Measurements from ENCODE around the gene NOTCH4.

NOTCH4 gene

GRCh38 chr6:32179766-32180405 lies 44.0 kb downstream of the NOTCH4 start:
- DNase-seq = no peak

GRCh38 chr6:32178547-32179440 lies 45.1 kb downstream of the NOTCH4 start:
- no peak for DNase-seq

GRCh38 chr6:32177788-32178546 lies 45.9 kb downstream of the NOTCH4 start, which contains the start of gene RNF5:
Gene RNF5, plus strand, starts transcription at chr6:32178405. Its CDS starts 107 bp downstream, at chr6:32178512.
- DNase-seq = peak; percentile 100

- DNase-seq = no peak
These were observed 46.6 kb downstream of the NOTCH4 start for GRCh38 chr6:32177183-32177787.

GRCh38 chr6:32176476-32177182 lies 47.2 kb downstream of the NOTCH4 start:
- DNase-seq = no peak

- peak; percentile 98 for DNase-seq
These were observed 48.0 kb downstream of the NOTCH4 start, which contains the start of gene AGPAT1 for GRCh38 chr6:32175711-32176475. Gene AGPAT1, minus strand, starts transcription at chr6:32176084. Its CDS starts 4,588 bp downstream, at chr6:32171496.

- no peak for DNase-seq
These were observed 48.6 kb downstream of the NOTCH4 start for GRCh38 chr6:32175322-32175710.

- DNase-seq = no peak
These were observed 49.5 kb downstream of the NOTCH4 start for GRCh38 chr6:32174416-32174815.

GRCh38 chr6:32173051-32173727 lies 50.7 kb downstream of the NOTCH4 start:
- no peak for DNase-seq

- no peak for DNase-seq
These were observed 52.6 kb downstream of the NOTCH4 start for GRCh38 chr6:32171234-32171633.

- no peak for DNase-seq
These were observed 53.6 kb downstream of the NOTCH4 start for GRCh38 chr6:32170294-32170693.

- DNase-seq = peak; percentile 64
These were observed 54.9 kb downstream of the NOTCH4 start for GRCh38 chr6:32168807-32169591.

- DNase-seq = no peak
These were observed 55.5 kb downstream of the NOTCH4 start for GRCh38 chr6:32168350-32168749.

- DNase-seq = no peak
These were observed 56.1 kb downstream of the NOTCH4 start for GRCh38 chr6:32167761-32168262.

GRCh38 chr6:32167154-32167760 lies 56.6 kb downstream of the NOTCH4 start:
- DNase-seq = no peak

GRCh38 chr6:32166411-32167061 lies 57.3 kb downstream of the NOTCH4 start:
- DNase-seq = no peak

- DNase-seq = no peak
These were observed 59.6 kb downstream of the NOTCH4 start, which contains the start of gene EGFL8 for GRCh38 chr6:32164295-32164694. Gene EGFL8, plus strand, starts transcription at chr6:32164595. Its CDS starts 1,571 bp downstream, at chr6:32166166.

GRCh38 chr6:32163559-32164258 lies 60.2 kb downstream of the NOTCH4 start:
- no peak for DNase-seq

Measured in fibroblast of skin of back (primary cell).